HT-29 (cell line): ENCODE data around the gene PLEKHG2. TPM values are rescaled to one million over a fixed set of nuclear protein-coding genes. Genes with fewer than 3 reads are reported as not detected.
"Not testable (repeated sequence)": the region's sequence is repeated elsewhere in the genome, so short reads cannot be mapped to it uniquely, and the experiment has no call there.

ENCODE experiments used
- DNase-seq: peaks from one replicate; pipeline ENCODE4 v3.0.0-alpha.2; 2015; ENCODE audit warnings: low spot score
- total RNA-seq: library from RNA; depleted of rRNA; stranded (reverse); fragments of >200 nt; shearing (Covaris generic); gene quantifications from 2 replicates; pipeline ENCODE4 v1.2.3, GENCODE V29; 2014; rRNA removed

PLEKHG2 gene
- total RNA-seq = 51.0 and 61.2 TPM in 2 replicates

GRCh38 chr19:39412100-39412866 lies at the start of gene PLEKHG2:
TSS of gene PLEKHG2 (plus strand) at chr19:39412669. CDS start at chr19:39414087, 1,418 bp downstream.
- DNase-seq = peak; percentile 100

- DNase-seq = no peak
These were observed 49.5 kb upstream of the PLEKHG2 start for GRCh38 chr19:39362682-39363657.

GRCh38 chr19:39363901-39364457 lies 48.5 kb upstream of the PLEKHG2 start:
- no peak for DNase-seq

- no peak for DNase-seq
These were observed 46.9 kb upstream of the PLEKHG2 start for GRCh38 chr19:39365531-39365930.

GRCh38 chr19:39369200-39369599 lies 43.3 kb upstream of the PLEKHG2 start:
- no peak for DNase-seq

- DNase-seq = no peak
These were observed 41.7 kb upstream of the PLEKHG2 start for GRCh38 chr19:39370735-39371134.

- no peak for DNase-seq
These were observed 40.2 kb upstream of the PLEKHG2 start for GRCh38 chr19:39372047-39372802.

- no peak for DNase-seq
These were observed 39.5 kb upstream of the PLEKHG2 start for GRCh38 chr19:39372941-39373340.

GRCh38 chr19:39375929-39376328 lies 36.5 kb upstream of the PLEKHG2 start:
- DNase-seq = no peak

- no peak for DNase-seq
These were observed 34.8 kb upstream of the PLEKHG2 start for GRCh38 chr19:39377373-39378362.

- not testable (repeated sequence) for DNase-seq
These were observed 33.1 kb upstream of the PLEKHG2 start for GRCh38 chr19:39379366-39379765.

GRCh38 chr19:39379865-39380396 lies 32.5 kb upstream of the PLEKHG2 start:
- DNase-seq = no peak

GRCh38 chr19:39380521-39381502 lies 31.7 kb upstream of the PLEKHG2 start:
- no peak for DNase-seq

GRCh38 chr19:39381910-39382611 lies 30.4 kb upstream of the PLEKHG2 start:
- DNase-seq = no peak

GRCh38 chr19:39382991-39383828 lies 29.3 kb upstream of the PLEKHG2 start:
- no peak for DNase-seq

- DNase-seq = no peak
These were observed 27.5 kb upstream of the PLEKHG2 start for GRCh38 chr19:39384839-39385568.
